Measurements from ENCODE around the gene FBLN1. TPM values are rescaled to one million over a fixed set of nuclear protein-coding genes. Genes with fewer than 3 reads are reported as not detected.

The FBLN1 gene
- total and polyA plus RNA-seq, 2 of the 8 experiments (the other 6 are each of a cell fraction or from before 2014, with no cell fraction given) = 159 to 168 TPM

GRCh38 chr22:45455621-45456020 lies 47.1 kb upstream of the FBLN1 start:
- Histone ChIP-seq H3K9me3 (ENCODE audit: insufficient read depth in 2 of 2, low read depth in 1 of 2, low read length in 1 of 2) (no peaks in the 10 kb centered on the region), H2AFZ (ENCODE audit: low read length) (no peak overlapping the region), H2BK15ac (ENCODE audit: low read length) (no peak overlapping the region), H3K18ac (ENCODE audit: extremely low read depth, low read length) (no peak overlapping the region), H3K36me3 (ENCODE audit: control insufficient read depth in 2 of 4, insufficient read depth in 4 of 4, low read length in 3 of 4) (no peaks in the 10 kb centered on the region), H3K4ac (replicated peaks; ENCODE audit: insufficient read length, low read depth, low read length) (no peak overlapping the region), H2BK120ac (replicated peaks; ENCODE audit: low read depth, low read length) (no peak overlapping the region), H3K27ac (ENCODE audit: low read depth, low read length) (no peak overlapping the region), H2BK5ac (ENCODE audit: low read depth, low read length) (no peak overlapping the region), H3K4me3 (ENCODE audit: extremely low read depth in 1 of 4, insufficient read depth in 2 of 4, low read depth in 3 of 4, low read length in 4 of 4) (no peak overlapping the region), H3K4me2 (ENCODE audit: insufficient read depth in 1 of 2, low read depth in 2 of 2, low read length in 2 of 2) (no peak overlapping the region), H3K79me1 (ENCODE audit: low read depth, low read length) (no peaks in the 10 kb centered on the region), H2AK5ac (ENCODE audit: low read depth, low read length) (no peak overlapping the region), H3K79me2 (ENCODE audit: control insufficient read depth in 1 of 2, insufficient read depth in 2 of 2, low read length in 2 of 2) (no peaks in the 10 kb centered on the region), H3K23me2 (ENCODE audit: low read depth, low read length) (no peaks in the 10 kb centered on the region), H3K23ac (ENCODE audit: insufficient read length) (no peak overlapping the region), H4K5ac (ENCODE audit: insufficient read length, low read depth, low read length) (no peak overlapping the region), H2BK12ac (ENCODE audit: low read depth, low read length) (no peak overlapping the region), H3K9ac (replicated peaks in 1 of 4; ENCODE audit: extremely low read depth in 1 of 4, low read depth in 3 of 4, low read length in 3 of 4) (no peak overlapping the region), H3K56ac (replicated peaks; ENCODE audit: insufficient read length, low read depth, low read length) (no peak overlapping the region), H4K8ac (ENCODE audit: extremely low read depth, insufficient read depth, low read length) (no peak overlapping the region), H4K20me1 (replicated peaks in 1 of 2; ENCODE audit: control insufficient read depth in 1 of 2, insufficient read depth in 2 of 2, low read length in 2 of 2) (peaks cover 0 to 1% of the 10 kb centered on the region in 2 experiments), H2BK20ac (ENCODE audit: low read length) (no peak overlapping the region), H3K27me3 (replicated peaks in 1 of 4; ENCODE audit: control insufficient read depth in 3 of 4, extremely low read depth in 1 of 4, insufficient read depth in 3 of 4, low read length in 3 of 4) (no peaks in the 10 kb centered on the region; a peak in 1 of 7 replicates), H3K14ac (ENCODE audit: insufficient read length) (no peak overlapping the region), H3K4me1 (replicated peaks in 1 of 4; ENCODE audit: control insufficient read depth in 3 of 4, insufficient read depth in 4 of 4, low read length in 3 of 4) (no peaks in the 10 kb centered on the region), H4K91ac (replicated peaks; ENCODE audit: insufficient read length, low read length) (no peak overlapping the region)
- WGBS, 2 experiments (ENCODE audit: extremely low coverage in 1 of 2, insufficient coverage in 1 of 2, insufficient read length in 1 of 2, insufficient replicate concordance in 2 of 2, low coverage in 1 of 2, low lambda C conversion rate in 2 of 2, missing lambda C conversion rate in 1 of 2) = 83% methylated on average over 4 of the region's 4 CpGs; no CpG with 5 or more reads in 1 of the 2 experiments
- ChIA-PET CTCF (ENCODE audit: partially characterized antibody) (interaction anchor here (0.6 to 1.8 kb wide), 4 partner anchors 15 to 1338 kb away, joined by 3 to 4 read pairs (median 3); no protein-coding TSS in a partner anchor), POLR2A (ENCODE audit: partially characterized antibody) (no interaction called here)
- TF ChIP-seq POLR2AphosphoS5 (IDR thresholded peaks at IDR 0.05; ENCODE audit: low read depth, low read length) = no peak
- TF ChIP-seq ASH2L (IDR thresholded peaks at IDR 0.05; ENCODE audit: low read length) = no peak
- no peak for TF ChIP-seq CHD2 (IDR thresholded peaks at IDR 0.05; ENCODE audit: low read length)
- no peak for TF ChIP-seq JUN (IDR thresholded peaks at IDR 0.05; ENCODE audit: low read depth, low read length)
- no peak for TF ChIP-seq TCF12 (IDR thresholded peaks at IDR 0.05; ENCODE audit: low read depth, low read length)
- no peak for TF ChIP-seq POU5F1 (IDR thresholded peaks at IDR 0.05; ENCODE audit: low read depth, low read length)
- no peak for TF ChIP-seq BRCA1 (IDR thresholded peaks at IDR 0.05; ENCODE audit: low read depth, low read length)
- no peak for TF ChIP-seq NANOG (IDR thresholded peaks at IDR 0.05; ENCODE audit: insufficient read depth, low read depth, low read length, poor library complexity, severe bottlenecking)
- no peak for TF ChIP-seq ATF3 (IDR thresholded peaks at IDR 0.05; ENCODE audit: insufficient read depth, low read depth, low read length)
- no peak for TF ChIP-seq SRF (IDR thresholded peaks at IDR 0.05; ENCODE audit: low read depth, low read length)
- TF ChIP-seq HDAC2 (IDR thresholded peaks at IDR 0.05; ENCODE audit: borderline replicate concordance in 1 of 2, low read depth in 2 of 2, low read length in 2 of 2) = no peak
- no peak for TF ChIP-seq TAF1 (IDR thresholded peaks at IDR 0.05; ENCODE audit: low read depth, low read length)
- TF ChIP-seq SP4 (IDR thresholded peaks at IDR 0.05; ENCODE audit: low read length) = no peak
- no peak for TF ChIP-seq SP1 (IDR thresholded peaks at IDR 0.05; ENCODE audit: low read depth, low read length)
- DNase-seq (ENCODE audit: low read depth in 1 of 2, low spot score in 2 of 2) = no peak
- FAIRE-seq = no peak

Measured in H1 (cell line).